ENCODE results near the gene NUDT6.
"Not testable (repeated sequence)": the region's sequence is repeated elsewhere in the genome, so short reads cannot be mapped to it uniquely, and the experiment has no call there.

The NUDT6 gene, protein sequence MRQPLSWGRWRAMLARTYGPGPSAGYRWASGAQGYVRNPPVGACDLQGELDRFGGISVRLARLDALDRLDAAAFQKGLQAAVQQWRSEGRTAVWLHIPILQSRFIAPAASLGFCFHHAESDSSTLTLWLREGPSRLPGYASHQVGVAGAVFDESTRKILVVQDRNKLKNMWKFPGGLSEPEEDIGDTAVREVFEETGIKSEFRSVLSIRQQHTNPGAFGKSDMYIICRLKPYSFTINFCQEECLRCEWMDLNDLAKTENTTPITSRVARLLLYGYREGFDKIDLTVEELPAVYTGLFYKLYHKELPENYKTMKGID

DNA sequence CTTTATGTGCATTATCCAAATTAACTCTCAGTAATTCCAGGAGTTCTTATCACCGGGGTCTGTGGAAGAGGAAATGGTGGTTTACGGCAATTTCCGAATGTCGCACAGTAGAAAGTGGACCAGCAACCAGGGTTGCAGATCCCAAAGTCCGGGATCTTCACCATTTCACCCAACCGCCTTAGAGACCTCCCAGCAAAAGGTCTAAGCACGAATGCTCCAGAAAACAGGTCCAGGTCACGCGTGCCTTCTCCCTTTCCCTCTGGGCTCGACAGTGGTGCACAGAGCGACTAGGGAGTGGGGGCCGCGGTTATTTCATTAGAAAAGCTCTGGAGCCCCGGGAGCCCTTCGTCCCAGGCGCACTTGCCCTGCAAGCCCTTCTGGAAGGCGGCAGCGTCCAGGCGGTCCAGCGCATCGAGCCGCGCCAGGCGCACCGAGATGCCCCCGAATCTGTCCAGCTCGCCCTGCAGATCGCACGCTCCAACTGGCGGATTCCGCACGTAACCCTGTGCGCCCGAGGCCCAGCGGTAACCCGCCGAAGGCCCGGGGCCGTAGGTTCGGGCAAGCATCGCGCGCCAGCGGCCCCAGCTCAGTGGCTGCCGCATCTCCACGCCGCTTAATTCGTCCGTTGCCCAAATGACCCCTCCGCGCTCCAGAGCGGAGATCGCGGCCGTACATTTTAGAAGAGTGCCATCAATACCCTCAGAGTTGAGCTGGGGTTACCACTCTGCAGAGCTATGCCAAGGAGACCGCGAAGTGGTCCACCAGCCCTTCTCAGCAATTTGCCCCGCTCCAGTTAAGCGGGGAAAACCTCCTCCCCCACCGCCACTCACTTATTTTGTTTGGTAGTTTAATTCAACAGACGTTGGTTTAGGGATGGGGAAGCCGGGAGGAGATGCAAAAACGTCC, at the start of gene NUDT6:
TSS of gene NUDT6 (minus strand) at position 627 of the 906 bp plus-strand sequence. CDS start at position 602, 25 bp downstream.
- DNase-seq (ENCODE audit: low read depth in 2 of 3, low spot score in 2 of 3), result peak; percentile 7 to 22 (median 17)

DNA sequence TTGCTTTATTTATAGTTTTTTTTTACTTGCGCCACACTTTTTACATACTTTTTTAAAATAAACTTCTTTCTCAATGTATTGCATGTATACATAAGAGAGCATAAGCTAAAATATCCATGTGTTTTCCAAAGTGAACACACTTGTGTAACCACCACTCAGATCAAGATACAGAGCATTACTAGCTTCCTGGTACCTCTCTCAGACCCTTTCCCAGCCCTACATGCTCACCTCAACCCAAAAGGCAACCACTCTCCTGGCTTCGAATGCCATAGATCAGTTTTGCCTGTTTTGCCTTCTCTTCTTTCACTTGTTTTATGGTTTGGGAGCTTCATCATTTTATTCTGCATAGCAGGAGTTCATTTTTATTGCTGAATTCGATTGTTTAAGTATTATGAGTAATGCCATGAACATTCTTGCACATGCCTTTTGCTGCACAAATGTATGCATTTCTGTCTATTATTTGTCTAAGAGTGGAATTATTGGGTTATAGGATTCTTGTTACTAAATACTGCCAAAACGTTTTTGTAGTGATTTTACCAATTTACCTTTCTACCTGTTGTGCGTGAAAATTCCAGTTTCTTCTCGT, 45.9 kb upstream of the NUDT6 start:
- no peak for DNase-seq (ENCODE audit: low read depth in 2 of 3, low spot score in 2 of 3)

DNA sequence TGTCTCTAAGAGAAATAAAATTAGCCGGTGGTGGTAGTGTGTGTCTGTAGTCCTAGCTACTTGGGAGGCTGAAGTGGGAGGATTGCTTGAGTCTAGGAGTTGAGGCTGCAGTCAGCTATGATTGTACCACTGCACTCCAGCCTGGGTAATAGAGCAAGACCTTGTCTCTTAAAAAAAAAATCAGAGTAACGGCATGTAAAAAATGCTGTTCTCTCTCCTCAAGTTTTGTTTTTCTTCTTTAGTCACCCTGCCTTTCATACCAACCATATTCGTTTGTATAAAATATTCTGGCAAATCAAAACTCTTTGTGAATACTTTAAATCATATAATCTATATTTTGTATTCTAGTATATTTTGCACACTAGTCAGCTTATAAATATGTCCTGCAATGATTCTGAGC, 44.8 kb upstream of the NUDT6 start:
- DNase-seq (ENCODE audit: low read depth in 2 of 3, low spot score in 2 of 3), result no peak

DNA sequence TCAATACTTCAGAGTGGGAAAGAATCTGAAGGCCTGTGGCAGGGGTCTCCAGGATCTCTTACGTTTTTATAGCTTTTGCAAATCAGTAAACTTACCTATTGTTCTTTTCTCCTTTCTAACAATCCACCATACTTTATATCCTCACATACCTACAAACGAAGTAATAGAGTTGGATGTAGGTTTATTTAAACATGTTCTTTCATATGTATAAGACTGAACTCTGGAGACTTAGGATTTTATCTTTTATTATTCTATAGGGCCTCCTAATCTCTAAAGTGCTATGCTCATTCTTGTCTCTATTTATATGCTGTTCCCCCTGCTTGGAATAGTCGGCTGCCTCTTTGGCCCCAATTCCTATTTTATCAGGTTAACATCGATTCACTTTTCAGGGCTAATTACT, 43.8 kb upstream of the NUDT6 start:
- DNase-seq (ENCODE audit: low read depth in 2 of 3, low spot score in 2 of 3), result no peak

DNA sequence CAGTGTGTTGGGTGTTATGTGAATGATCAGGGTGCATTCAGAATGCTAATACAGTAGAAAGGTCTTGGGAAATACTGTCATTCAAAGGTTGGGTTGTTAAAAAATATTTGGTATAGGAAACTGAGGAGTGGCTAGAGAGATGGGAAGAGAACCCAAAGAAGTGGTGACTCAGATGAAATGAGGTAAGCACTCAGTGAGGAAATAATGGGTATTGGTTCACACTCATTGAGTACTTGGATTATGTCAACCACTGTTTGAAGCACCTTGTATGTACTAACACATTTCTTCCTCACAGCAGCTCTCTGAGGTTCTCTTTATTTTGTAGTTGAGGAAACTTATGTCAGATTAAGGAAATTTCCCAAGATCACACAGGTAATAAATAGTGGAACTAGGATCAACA, 40.8 kb upstream of the NUDT6 start:
- DNase-seq (ENCODE audit: low read depth in 2 of 3, low spot score in 2 of 3), result no peak

DNA sequence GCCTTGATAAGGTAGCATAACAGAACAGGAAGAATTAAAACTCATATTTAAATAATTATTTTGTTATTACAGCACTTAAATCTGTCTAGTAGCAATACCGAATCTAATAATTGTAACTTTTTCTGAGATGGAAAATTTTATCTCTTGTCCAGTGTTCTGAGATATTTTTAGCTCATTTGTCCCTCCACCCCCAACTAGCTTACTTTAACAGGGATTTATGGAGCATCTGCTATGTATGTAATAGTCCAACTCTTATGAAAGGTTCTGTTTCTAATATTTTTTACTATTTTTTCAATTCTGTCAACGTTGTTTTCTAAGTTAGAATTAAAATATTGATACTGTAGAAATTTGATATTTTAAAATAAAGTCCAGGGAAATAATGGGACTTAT, 38.2 kb upstream of the NUDT6 start:
- DNase-seq (ENCODE audit: low read depth in 2 of 3, low spot score in 2 of 3), result no peak

DNA sequence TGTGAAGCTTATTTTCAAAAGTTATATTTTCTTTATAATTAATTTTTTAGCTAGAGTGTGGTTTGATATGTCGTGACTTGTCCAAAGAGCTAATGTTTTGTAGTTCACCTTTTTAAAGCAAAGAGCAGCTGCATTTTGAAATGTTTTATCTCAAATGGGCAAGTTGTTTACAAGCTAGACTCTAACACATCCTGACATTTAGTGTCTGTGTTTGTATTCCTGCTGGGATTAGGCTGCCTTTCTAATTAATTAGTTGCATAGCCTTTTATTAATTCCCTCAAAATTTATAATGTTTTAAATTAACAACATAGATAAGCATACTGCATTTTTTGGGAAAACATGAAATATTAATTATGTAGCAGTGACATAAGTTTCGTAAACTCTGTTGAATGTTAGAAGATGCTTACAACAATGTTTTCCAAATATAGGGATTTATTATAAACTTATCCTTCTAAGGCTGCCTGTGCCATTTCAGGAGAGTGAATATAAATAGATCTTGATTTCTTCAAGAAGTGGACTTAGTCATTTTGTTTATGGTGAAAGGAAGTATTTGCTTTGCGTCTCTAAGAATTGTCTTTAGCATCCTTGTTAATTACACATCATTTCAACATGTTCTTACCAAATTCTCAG, 37.7 kb upstream of the NUDT6 start:
- DNase-seq (ENCODE audit: low read depth in 2 of 3, low spot score in 2 of 3), result no peak

DNA sequence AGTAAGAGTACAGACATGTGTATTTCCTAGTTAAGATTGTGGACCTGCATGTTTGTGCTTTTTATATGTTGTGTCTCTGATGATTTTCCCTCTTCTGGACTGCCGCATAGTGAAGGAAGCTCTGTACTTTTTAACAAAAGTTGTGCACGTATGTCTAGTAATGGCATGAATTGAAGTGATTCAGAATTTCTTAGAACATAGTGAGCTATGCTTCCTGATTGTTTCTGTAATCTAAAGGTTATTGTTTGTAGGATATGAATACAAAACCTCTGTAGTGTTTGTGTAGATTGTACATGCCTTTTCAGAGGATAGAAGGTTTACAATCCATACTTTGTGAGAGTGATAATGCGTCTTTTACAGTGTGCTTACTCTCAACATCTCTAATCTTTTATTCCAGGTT, 37.0 kb upstream of the NUDT6 start:
- no peak for DNase-seq (ENCODE audit: low read depth in 2 of 3, low spot score in 2 of 3)

DNA sequence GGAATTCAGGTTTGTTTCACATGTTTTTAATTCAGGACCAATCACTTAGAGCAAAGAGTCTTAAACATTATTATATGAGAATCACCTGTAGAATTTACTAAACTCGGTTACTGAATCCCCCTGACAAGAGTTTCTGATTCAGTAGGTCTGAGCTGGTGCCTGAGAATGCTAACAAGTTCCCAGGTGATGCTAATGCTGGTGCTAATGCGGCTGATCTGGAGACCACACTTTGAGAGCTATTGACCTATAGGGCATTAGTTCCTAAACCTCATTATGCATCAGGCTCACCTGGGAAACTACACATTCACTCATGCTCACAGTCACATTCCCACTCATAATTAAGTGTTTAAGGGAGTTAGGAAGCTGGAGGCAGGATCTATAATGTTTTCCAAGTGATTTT, 36.1 kb upstream of the NUDT6 start:
- no peak for DNase-seq (ENCODE audit: low read depth in 2 of 3, low spot score in 2 of 3)

DNA sequence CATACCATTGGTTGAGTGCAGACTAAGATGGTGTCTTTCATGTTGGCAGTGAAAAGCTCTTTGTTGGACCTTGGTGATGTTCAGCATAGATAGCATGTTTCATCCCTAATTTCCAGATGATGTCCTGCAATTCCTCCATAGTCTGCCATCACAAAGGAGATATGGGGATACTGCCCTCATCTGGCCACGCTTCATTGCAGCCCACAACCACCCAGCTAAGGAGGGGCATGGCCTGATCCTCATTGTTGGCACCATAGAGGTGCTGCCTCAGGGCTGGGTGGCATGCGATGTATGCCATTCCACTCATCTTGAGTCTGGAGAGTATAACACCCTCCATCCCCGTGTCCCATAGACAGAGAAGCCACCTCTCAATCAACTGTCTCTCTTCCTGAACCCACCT, 31.5 kb upstream of the NUDT6 start:
- DNase-seq (ENCODE audit: low read depth in 2 of 3, low spot score in 2 of 3), result no peak

DNA sequence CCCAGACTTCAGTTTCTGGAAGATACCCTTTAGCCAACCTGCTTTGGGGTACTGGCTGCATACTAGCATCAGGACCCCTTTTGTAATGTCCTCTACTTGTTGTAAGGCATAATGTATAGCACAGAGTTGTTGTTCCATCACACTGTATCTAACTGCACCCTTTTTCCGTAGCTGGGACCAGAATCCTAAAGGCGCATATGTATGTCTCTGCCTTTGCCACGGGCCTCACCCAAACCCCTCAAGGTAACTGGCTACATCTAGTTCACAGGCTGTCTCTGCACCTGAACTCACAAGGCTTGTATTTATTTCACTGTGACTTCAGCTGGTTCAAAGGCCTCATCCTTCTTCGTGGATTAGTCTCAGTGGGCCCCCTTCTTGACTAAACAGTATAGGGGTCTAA, 29.6 kb upstream of the NUDT6 start:
- no peak for DNase-seq (ENCODE audit: low read depth in 2 of 3, low spot score in 2 of 3)

DNA sequence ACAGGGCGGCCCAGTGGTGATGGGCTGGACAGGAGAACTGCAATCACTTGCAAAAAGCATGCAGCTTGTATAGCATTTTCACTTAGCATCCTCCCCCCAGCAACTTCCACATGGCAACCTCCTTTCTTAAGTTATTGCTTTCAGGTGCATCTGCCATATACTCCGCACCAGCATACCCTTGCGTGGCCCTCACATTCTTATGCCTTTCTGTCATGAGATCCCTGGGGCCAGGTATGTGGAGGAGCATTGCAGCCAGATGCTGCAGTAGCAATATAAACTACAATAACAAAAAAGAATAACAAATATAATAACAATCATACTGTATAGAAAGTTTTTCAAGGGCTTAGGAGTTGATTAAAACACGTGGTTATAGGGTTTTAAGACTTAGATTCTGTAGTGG, 26.3 kb upstream of the NUDT6 start:
- DNase-seq (ENCODE audit: low read depth in 2 of 3, low spot score in 2 of 3), result no peak

DNA sequence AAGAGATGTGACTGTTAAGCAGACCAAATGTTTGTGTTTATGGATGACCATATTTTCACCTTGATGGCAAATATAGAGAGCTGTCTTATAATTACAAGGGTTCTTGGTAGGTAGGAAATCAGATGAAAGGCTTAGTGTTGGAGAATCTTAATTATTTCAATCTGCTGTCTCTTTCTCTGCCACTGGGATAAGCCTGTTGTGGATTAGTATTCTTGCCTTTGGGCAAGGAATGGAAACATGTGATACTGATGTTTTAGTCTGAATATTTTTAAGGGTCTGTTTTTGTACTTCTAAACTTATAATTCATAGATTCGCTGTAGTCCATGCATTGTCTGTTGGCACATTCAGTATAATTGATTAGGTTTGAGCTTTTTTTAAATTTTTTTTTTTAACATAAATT, 23.7 kb upstream of the NUDT6 start:
- DNase-seq (ENCODE audit: low read depth in 2 of 3, low spot score in 2 of 3), result no peak

DNA sequence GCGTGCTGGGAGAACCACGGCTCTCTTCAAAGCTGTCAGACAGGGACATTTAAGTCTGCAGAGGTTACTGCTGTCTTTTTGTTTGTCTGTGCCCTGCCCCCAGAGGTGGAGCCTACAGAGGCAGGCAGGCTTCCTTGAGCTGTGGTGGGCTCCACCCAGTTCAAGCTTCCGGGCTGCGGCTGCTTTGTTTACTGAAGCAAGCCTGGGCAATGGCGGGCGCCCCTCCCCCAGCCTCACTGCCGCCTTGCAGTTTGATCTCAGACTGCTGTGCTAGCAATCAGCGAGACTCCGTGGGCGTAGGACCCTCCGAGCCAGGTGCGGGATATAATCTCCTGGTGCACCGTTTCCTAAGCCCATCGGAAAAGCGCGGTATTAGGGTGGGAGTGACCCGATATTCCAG, 22.7 kb upstream of the NUDT6 start:
- DNase-seq (ENCODE audit: low read depth in 2 of 3, low spot score in 2 of 3), result not testable (repeated sequence)

DNA sequence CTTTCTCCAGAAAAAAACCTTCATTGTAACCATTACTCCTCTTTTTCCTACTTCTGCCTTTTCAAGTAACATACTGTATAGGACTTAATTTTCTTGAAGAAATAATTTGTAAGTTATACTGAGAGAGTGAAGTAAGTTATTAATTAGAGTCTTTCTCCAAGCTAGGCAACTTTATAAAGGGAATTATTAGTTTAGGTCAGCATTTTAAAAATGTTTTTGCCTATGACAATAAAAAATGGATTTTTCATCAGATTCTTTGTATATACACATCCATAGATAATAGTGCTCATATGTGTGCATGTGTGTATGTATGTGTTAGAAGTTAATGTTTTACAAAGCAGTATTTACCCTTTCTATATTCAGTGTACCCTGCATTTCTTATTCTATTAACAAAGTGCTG, 10.4 kb upstream of the NUDT6 start:
- DNase-seq (ENCODE audit: low read depth in 2 of 3, low spot score in 2 of 3), result no peak

DNA sequence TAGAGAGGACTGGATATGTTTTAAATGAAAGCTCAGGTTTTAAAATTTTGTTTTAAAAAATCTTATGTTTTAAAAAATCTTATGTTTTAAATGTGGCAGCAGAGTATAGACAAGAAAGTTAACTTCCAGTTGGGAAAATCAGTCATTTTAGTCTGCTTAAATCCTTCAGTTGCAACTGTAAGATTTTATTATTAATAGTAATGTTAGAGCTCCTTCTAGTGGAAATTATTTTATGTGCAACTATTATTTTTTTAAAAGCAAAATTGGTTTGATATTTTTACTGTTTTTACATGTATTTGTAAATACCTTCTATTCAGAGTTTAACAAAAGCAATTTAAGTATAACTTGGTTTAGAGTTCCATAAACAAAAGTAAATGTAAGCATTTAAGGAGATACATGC, 8.5 kb upstream of the NUDT6 start:
- no peak for DNase-seq (ENCODE audit: low read depth in 2 of 3, low spot score in 2 of 3)

DNA sequence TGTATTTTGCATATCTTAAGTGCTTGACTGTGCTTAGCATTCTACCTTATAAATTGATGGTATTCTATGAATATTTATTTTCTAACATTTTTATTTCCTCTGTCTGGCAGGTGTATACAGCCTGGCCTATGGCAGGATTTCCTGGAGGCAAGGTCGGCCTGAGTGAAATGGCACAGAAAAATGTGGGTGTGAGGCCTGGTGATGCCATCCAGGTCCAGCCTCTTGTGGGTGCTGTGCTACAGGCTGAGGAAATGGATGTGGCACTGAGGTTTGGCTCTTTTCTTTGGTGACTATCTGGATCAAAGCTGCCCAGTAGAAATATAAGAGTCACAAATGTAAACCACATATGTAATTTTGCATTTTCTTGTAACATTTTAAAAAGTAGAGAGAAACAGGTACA, 6.5 kb upstream of the NUDT6 start:
- DNase-seq (ENCODE audit: low read depth in 2 of 3, low spot score in 2 of 3), result no peak

DNA sequence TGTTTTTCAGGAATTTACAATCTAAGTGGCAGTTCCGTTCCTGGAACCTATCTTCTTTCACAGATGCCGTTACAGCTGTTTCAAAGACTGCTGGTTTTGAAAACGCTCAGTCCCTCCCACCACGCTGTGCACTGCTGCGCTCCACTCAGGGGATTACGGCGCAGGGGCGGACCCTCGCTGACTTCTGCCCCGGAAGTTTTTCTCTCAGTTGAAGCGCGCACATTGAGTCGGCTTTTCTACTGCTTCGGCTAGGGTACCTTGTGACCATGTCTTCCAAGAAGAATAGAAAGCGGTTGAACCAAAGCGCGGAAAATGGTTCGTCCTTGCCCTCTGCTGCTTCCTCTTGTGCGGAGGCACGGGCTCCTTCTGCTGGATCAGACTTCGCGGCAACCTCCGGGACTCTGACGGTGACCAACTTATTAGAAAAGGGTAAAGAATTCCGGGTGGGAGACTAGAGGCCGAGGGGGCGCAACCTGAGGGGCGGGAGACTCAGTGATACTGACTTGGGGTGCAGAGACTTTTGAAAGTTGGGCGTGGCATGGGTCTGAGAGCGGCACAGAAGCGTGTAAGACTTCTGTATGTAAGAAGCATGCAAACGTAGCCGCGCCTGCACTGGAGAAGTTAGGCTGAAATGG, 597 bp upstream of the NUDT6 start:
- peak; percentile 35 to 73 (median 70) for DNase-seq (ENCODE audit: low read depth in 2 of 3, low spot score in 2 of 3)

DNA sequence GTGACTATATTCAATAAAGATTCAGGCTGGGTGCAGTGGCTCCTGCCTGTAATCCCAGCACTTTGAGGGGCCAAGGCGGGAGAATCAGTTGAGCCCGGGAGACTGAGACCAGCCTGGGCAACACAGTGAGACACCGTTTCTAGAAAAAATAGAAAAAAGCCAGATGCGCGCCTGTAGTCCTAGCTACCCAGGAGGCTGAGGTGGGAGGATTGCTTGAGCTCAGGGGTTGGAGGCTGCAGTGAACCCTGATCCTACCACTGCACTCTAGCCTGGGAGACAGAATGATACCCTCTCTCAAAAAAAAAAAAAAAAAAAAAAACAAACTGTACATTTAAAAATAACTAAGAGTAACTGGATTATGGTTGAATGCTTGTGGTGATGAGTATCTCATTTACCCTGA, 1.1 kb downstream of the NUDT6 start:
- DNase-seq (ENCODE audit: low read depth in 2 of 3, low spot score in 2 of 3), result no peak

DNA sequence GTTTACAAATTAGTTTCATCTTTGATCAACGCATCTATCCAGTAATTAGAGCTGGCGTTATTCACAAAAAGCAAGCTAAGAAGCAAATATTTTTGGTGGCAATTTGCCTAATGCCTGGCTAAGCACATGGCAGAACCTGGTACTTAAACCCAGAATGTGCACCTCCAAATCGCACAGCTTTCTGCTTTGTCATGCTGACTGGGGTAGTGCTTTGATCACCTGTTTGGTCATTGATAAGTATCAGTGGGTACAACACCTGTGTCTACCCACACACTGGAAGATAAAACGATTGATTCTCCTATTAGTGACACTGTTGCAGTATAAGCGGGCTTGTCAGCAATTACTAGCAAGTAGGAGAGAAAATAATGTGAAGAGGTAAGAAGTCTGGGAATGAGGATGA, 1.9 kb downstream of the NUDT6 start:
- no peak for DNase-seq (ENCODE audit: low read depth in 2 of 3, low spot score in 2 of 3)

DNA sequence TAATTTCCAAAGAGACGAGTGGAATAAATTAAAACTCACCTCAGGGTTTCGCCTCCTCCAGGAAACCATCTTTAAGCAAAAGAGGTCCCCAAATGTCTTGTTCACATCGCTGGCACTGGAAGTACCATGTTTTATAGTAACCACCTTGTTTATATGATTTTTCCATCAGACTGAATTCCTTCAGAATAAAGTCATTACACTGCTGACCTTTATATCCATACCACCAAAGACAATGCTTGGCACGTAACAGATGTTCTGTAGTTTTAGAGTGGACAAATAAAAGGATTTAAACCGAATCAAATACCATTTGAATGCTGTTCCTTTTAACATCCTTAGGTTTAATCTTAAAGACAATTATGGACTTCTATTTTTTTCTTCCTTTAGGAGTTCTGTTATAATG, 4.7 kb downstream of the NUDT6 start:
- no peak for DNase-seq (ENCODE audit: low read depth in 2 of 3, low spot score in 2 of 3)
